ENCODE results near the gene TSPEAR.

GRCh38 chr21:44697811-44698734 lies 13.3 kb downstream of the TSPEAR start:
- TF ChIP-seq ZNF331 (CRISPR knock-in tag; IDR thresholded peaks at IDR 0.05) (no peak), FOXJ3 (CRISPR knock-in tag; IDR thresholded peaks at IDR 0.05; ENCODE audit: borderline replicate concordance) (no peak), PRDM4 (CRISPR knock-in tag; IDR thresholded peaks at IDR 0.05; ENCODE audit: borderline replicate concordance) (no peak), POLR2A (IDR thresholded peaks at IDR 0.05; ENCODE audit: insufficient read depth in 1 of 2, low read depth in 2 of 2, low read length in 2 of 2) (no peak), NR3C1 (CRISPR knock-in tag; IDR thresholded peaks at IDR 0.05) (no peak), TCF12 (IDR thresholded peaks at IDR 0.05) (no peak), TCF12 (CRISPR knock-in tag; IDR thresholded peaks at IDR 0.05) (no peak), ZBTB21 (CRISPR knock-in tag; IDR thresholded peaks at IDR 0.05) (no peak), CBX1 (IDR thresholded peaks at IDR 0.05; ENCODE audit: low read depth) (no peak), EZH2 (conservative IDR thresholded peaks at IDR 0.05; ENCODE audit: low read depth, low read length) (no peak), EP300 (IDR thresholded peaks at IDR 0.05; ENCODE audit: low read depth in 2 of 2, low read length in 2 of 2) (no peak), EP300 (CRISPR knock-in tag; IDR thresholded peaks at IDR 0.05; ENCODE audit: borderline replicate concordance) (no peak), ZNF83 (CRISPR knock-in tag; IDR thresholded peaks at IDR 0.05; ENCODE audit: borderline replicate concordance) (no peak), MXD1 (CRISPR knock-in tag; IDR thresholded peaks at IDR 0.05) (no peak), ZBTB8A (CRISPR knock-in tag; IDR thresholded peaks at IDR 0.05; ENCODE audit: borderline replicate concordance, low read depth) (no peak), RNF2 (conservative IDR thresholded peaks at IDR 0.05; ENCODE audit: low read depth) (no peak)
